ENCODE data around the gene VSIG10L.

The VSIG10L gene

DNA sequence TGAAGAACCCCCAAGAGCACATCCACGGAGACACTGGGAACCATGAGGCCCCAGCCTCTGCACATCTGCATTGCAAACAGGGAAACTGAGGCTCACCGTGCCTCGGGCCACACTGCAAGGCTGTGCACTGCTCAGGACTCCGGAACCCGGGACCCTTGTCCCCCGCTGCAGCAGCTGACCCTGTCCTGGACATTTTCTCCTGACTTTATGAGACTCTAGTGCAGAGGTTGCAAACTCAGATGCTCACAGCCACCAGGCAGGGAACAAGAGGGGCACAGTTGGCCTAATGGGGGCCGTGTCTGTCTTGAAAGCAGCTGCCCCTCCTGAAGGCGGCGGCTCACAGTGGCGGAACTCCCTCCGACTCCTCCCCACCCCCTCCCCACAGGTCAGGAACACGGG is 47.0 kb downstream of the VSIG10L start:
- H3K4me3 Mint-ChIP-seq, result no peak overlapping the region
- H3K9me3 Mint-ChIP-seq, result no peaks in the 10 kb centered on the region
- no peaks in the 10 kb centered on the region for H3K36me3 Mint-ChIP-seq (ENCODE audit: low read depth)
- H3K4me1 Mint-ChIP-seq (ENCODE audit: low read depth), result no peaks in the 10 kb centered on the region
- no peak overlapping the region for H3K27ac Mint-ChIP-seq
- intact Hi-C loops (cut with micrococcal nuclease), result no loop called here
- H3K27me3 Mint-ChIP-seq, result peaks cover 22% of the 10 kb centered on the region

DNA sequence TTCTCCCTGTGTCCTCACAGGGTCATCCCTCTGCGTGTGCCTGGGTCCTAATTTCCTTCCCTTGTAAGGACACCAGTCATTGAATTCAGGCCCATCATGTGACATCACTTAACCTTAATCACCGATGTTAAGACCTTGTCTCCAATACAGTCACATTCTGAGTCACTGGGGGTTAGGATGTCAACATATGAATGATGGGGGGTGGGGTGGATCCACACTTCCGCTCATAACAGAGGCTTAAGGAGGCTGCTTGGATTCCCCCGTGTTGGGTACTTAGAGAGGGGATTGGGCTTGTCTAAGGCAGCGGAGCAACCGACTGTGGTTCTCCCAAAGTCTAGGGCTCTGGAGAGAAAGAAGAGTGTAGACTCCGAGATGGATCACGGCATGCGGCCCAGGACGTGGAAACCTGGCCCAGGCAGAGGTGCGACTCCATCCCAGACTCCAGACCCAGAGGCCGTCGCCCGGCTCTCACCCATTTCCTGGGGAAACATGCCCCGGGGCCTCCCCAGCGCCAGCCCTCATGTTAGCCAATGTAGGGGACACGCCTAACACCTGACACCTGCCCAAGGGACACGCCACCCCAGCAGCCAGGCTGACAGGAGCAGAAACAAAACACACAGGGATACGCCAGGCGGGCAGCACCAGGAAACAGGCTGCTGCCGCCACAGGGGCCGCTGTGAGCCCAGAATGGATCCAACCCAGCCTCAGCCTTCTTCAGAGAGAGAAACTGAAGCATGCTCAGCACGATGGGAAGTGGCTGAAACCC is 47.5 kb downstream of the VSIG10L start:
- Mint-ChIP-seq H3K36me3 (ENCODE audit: low read depth) (no peaks in the 10 kb centered on the region), H3K4me1 (ENCODE audit: low read depth) (no peaks in the 10 kb centered on the region), H3K27me3 (peaks cover 22% of the 10 kb centered on the region), H3K27ac (no peak overlapping the region), H3K9me3 (no peaks in the 10 kb centered on the region), H3K4me3 (no peak overlapping the region)
- intact Hi-C loops (cut with micrococcal nuclease), result no loop called here

GRCh38 chr19:51293571-51294210 is 48.2 kb downstream of the VSIG10L start:
- Mint-ChIP-seq H3K9me3 (no peaks in the 10 kb centered on the region), H3K27ac (no peak overlapping the region), H3K4me3 (no peak overlapping the region), H3K36me3 (ENCODE audit: low read depth) (no peaks in the 10 kb centered on the region), H3K27me3 (peaks cover 19% of the 10 kb centered on the region), H3K4me1 (ENCODE audit: low read depth) (no peaks in the 10 kb centered on the region)
- intact Hi-C loops (cut with micrococcal nuclease), result no loop called here

- intact Hi-C loops (cut with micrococcal nuclease), result no loop called here
- H3K4me1 Mint-ChIP-seq (ENCODE audit: low read depth), result no peaks in the 10 kb centered on the region
- peaks cover 19% of the 10 kb centered on the region for H3K27me3 Mint-ChIP-seq
- no peaks in the 10 kb centered on the region for H3K9me3 Mint-ChIP-seq
- H3K4me3 Mint-ChIP-seq, result no peak overlapping the region
- H3K27ac Mint-ChIP-seq, result no peak overlapping the region
- no peaks in the 10 kb centered on the region for H3K36me3 Mint-ChIP-seq (ENCODE audit: low read depth)
Measured at GRCh38 chr19:51292971-51293370, 49.0 kb downstream of the VSIG10L start.

GRCh38 chr19:51289635-51290034 is 52.3 kb downstream of the VSIG10L start:
- H3K4me1 Mint-ChIP-seq (ENCODE audit: low read depth), result no peaks in the 10 kb centered on the region
- no peak overlapping the region for H3K27ac Mint-ChIP-seq
- H3K9me3 Mint-ChIP-seq, result no peaks in the 10 kb centered on the region
- intact Hi-C loops (cut with micrococcal nuclease), result no loop called here
- no peaks in the 10 kb centered on the region for H3K36me3 Mint-ChIP-seq (ENCODE audit: low read depth)
- peaks cover 17% of the 10 kb centered on the region for H3K27me3 Mint-ChIP-seq
- H3K4me3 Mint-ChIP-seq, result no peak overlapping the region

DNA sequence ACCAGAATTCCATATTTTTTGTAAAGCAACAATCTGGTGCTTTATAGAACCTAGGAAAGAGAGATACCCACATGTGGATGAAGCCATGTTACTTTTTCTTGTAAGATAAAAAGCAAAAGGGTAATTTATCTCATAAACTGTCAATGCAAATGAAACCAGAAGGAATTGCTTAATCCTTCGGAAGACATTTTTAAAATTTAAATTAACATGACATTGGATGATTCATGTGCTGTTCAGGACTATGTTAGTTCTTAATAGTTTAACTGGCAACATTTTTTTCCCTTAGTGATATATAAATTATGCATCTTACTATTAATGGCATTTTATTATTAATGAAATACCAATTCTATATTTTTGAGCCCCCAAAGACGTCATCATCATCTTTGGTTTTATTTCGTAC is 56.3 kb downstream of the VSIG10L start:
- Mint-ChIP-seq H3K4me1 (ENCODE audit: low read depth) (no peaks in the 10 kb centered on the region), H3K9me3 (peaks cover under 1% of the 10 kb centered on the region), H3K4me3 (no peak overlapping the region), H3K27ac (no peak overlapping the region), H3K27me3 (peaks cover 28% of the 10 kb centered on the region), H3K36me3 (ENCODE audit: low read depth) (no peaks in the 10 kb centered on the region)
- intact Hi-C loops (cut with micrococcal nuclease), result no loop called here

DNA sequence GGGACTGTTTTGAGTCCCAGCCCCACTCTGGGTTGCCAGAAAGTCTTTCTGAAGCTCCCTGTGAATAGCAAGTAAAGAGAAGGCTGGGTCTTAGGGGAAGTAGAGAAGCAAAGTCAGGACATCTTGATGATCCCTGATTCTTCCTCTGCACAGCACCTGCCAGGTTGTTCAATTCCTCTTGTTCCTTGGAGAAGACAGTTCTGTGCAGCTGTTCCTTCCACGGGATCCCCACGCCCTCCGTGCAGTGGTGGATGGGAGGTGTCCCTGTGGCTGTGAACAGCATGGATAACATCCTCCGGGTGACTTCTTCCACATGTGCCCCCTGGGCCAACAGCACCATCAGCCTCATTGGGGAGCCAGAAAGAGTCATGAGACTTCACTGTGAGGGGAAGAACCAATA is 59.6 kb downstream of the VSIG10L start:
- intact Hi-C loops (cut with micrococcal nuclease), result no loop called here
- peaks cover 53% of the 10 kb centered on the region for H3K27me3 Mint-ChIP-seq
- peaks cover 8% of the 10 kb centered on the region for H3K9me3 Mint-ChIP-seq
- no peaks in the 10 kb centered on the region for H3K36me3 Mint-ChIP-seq (ENCODE audit: low read depth)
- no peaks in the 10 kb centered on the region for H3K4me1 Mint-ChIP-seq (ENCODE audit: low read depth)
- H3K27ac Mint-ChIP-seq, result no peak overlapping the region
- H3K4me3 Mint-ChIP-seq, result no peak overlapping the region
